NB4 (cell line): ENCODE measurements around the gene HNRNPA2B1.

Experiments used
- CTCF ChIP-seq: IDR thresholded peaks from one replicate; pipeline ENCODE4 v1.5.1; 2012; ENCODE audit warnings: low read depth, low read length
- POLR2A ChIP-seq: IDR thresholded peaks from 2 replicates; pipeline ENCODE4 v1.6.1; 2011; ENCODE audit warnings: mild to moderate bottlenecking; ENCODE audit not compliant: insufficient read length; ENCODE audit errors: extremely low read depth

GRCh38 chr7:26198133-26198780 lies 2.3 kb downstream of the HNRNPA2B1 start:
- TF ChIP-seq CTCF = peak; percentile 58
- TF ChIP-seq POLR2A = no peak
